Activated B cell treated with CpG ODN at 0.5 μM for 24 hours (primary cell): Measurements from ENCODE around the gene OS9. TPM values are rescaled to one million over a fixed set of nuclear protein-coding genes. Genes with fewer than 3 reads are reported as not detected.
"Not testable (repeated sequence)": the region's sequence is repeated elsewhere in the genome, so short reads cannot be mapped to it uniquely, and the experiment has no call there.

Experiments
- ATAC-seq: fragments of 200-7000 bp; cut with Tn5 transposase; one replicate; pipeline ENCODE4 v1.10.0; 2021; ENCODE audit warnings: low read depth, mild to moderate bottlenecking, moderate library complexity
- CTCF ChIA-PET: fragments of 350-600 bp; sonication (Branson Sonifier 250); formaldehyde crosslinking; loops from one replicate; lab custom pipeline; 2021; ENCODE audit warnings: antibody characterized with exemption; lab: Charles Lee
- POLR2A ChIA-PET: fragments of 350-600 bp; sonication (Branson Sonifier 250); formaldehyde crosslinking; loops from one replicate; lab custom pipeline; 2021; ENCODE audit warnings: antibody characterized with exemption; lab: Charles Lee
- DNase-seq: peaks from one replicate; pipeline ENCODE4 v3.0.0; 2022
- H3K27ac Mint-ChIP-seq: one replicate; pipeline ENCODE4 v1.8.0; 2020; ENCODE audit warnings: mixed read lengths
- H3K27me3 Mint-ChIP-seq: one replicate; pipeline ENCODE4 v1.8.0; 2021; ENCODE audit warnings: mixed read lengths
- H3K36me3 Mint-ChIP-seq: one replicate; pipeline ENCODE4 v1.8.0; 2021; ENCODE audit warnings: low read depth, mixed read lengths
- H3K4me1 Mint-ChIP-seq: one replicate; pipeline ENCODE4 v1.8.0; 2021; ENCODE audit warnings: mixed read lengths
- H3K4me3 Mint-ChIP-seq: one replicate; pipeline ENCODE4 v1.8.0; 2020; ENCODE audit warnings: mild to moderate bottlenecking, mixed read lengths
- H3K9me3 Mint-ChIP-seq: one replicate; pipeline ENCODE4 v1.8.0; 2020; ENCODE audit warnings: mixed read lengths
- intact Hi-C: fragments of 100-400 bp; cut with micrococcal nuclease; formaldehyde crosslinking; loops from one replicate; pipeline ENCODE4 v1.15.1; 2024
- total RNA-seq: library from RNA; stranded (reverse); gene quantifications from 2 replicates; pipeline ENCODE4 v1.2.3, GENCODE V29; 2022
- TF ChIP-seq, protein P1 (sequence below): fragments of 200-600 bp; IDR thresholded peaks from one replicate; pipeline ENCODE4 v1.8.0; 2022; ENCODE audit warnings: antibody characterized with exemption, mild to moderate bottlenecking

The OS9 gene, protein sequence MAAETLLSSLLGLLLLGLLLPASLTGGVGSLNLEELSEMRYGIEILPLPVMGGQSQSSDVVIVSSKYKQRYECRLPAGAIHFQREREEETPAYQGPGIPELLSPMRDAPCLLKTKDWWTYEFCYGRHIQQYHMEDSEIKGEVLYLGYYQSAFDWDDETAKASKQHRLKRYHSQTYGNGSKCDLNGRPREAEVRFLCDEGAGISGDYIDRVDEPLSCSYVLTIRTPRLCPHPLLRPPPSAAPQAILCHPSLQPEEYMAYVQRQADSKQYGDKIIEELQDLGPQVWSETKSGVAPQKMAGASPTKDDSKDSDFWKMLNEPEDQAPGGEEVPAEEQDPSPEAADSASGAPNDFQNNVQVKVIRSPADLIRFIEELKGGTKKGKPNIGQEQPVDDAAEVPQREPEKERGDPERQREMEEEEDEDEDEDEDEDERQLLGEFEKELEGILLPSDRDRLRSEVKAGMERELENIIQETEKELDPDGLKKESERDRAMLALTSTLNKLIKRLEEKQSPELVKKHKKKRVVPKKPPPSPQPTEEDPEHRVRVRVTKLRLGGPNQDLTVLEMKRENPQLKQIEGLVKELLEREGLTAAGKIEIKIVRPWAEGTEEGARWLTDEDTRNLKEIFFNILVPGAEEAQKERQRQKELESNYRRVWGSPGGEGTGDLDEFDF
- 166 TPM in 2 replicates for total RNA-seq

DNA sequence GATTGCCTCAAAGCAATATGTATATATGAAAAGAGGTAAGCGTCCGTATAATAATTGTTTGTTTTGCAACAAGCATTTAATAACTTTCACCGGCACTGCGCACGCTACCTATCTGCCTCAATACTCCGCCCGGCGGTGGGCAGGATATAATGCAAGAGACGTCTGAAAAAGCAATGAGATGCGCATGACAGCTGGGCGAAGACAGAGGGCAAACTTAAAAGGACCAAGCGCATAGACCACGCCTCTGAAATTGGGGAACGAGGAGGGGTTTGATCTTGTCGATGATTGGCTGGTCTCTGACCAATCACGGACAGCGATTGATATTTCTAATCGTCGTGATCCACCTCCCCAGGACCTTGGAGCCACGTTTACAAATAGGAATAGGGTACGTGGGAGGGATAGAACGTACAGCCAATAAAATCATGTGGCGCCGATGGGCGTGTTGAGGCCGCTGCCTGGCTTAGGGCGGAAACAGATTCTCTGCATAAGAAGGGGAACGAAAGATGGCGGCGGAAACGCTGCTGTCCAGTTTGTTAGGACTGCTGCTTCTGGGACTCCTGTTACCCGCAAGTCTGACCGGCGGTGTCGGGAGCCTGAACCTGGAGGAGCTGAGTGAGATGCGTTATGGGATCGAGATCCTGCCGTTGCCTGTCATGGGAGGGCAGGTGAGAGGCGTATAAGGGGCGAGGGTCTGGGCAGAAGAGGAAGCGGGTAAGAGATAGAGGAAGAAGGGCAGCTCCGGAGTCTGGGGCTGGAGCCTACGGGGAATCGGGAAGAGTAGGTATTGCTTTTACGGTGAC is at the start of gene OS9:
OS9 (plus strand) TSS at position 474 of the 800 bp plus-strand sequence; CDS start at position 504, 30 bp downstream.
- ChIA-PET POLR2A (interaction anchor here (0.9 to 1.6 kb wide), 7 partner anchors 14 to 217 kb away, joined by 3 to 6 read pairs (median 4); partner anchors contain the start of genes CDK4, DDIT3 and TSPAN31), CTCF (interaction anchor here (1.4 kb wide), 1 partner anchor 63 kb away, joined by 3 read pairs; no protein-coding TSS in a partner anchor)
- Mint-ChIP-seq H3K36me3 (peaks cover 35% of the 10 kb centered on the region), H3K27me3 (peaks cover 8% of the 10 kb centered on the region), H3K9me3 (no peaks in the 10 kb centered on the region), H3K4me1 (peaks cover 2% of the 10 kb centered on the region), H3K4me3 (no peak within 1 kb of the TSS), H3K27ac (no peak within 1 kb of the TSS)
- DNase-seq (peak; percentile 73), ATAC-seq (peak; percentile 91)
- intact Hi-C loops, result loop anchor here (1.0 to 5.0 kb wide), 8 partner anchors 50 to 263 kb away; partner anchors contain the start of genes B4GALNT1, CDK4, DCTN2 and DDIT3
- TF ChIP-seq, protein P1, sequence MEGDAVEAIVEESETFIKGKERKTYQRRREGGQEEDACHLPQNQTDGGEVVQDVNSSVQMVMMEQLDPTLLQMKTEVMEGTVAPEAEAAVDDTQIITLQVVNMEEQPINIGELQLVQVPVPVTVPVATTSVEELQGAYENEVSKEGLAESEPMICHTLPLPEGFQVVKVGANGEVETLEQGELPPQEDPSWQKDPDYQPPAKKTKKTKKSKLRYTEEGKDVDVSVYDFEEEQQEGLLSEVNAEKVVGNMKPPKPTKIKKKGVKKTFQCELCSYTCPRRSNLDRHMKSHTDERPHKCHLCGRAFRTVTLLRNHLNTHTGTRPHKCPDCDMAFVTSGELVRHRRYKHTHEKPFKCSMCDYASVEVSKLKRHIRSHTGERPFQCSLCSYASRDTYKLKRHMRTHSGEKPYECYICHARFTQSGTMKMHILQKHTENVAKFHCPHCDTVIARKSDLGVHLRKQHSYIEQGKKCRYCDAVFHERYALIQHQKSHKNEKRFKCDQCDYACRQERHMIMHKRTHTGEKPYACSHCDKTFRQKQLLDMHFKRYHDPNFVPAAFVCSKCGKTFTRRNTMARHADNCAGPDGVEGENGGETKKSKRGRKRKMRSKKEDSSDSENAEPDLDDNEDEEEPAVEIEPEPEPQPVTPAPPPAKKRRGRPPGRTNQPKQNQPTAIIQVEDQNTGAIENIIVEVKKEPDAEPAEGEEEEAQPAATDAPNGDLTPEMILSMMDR, result no peak

DNA sequence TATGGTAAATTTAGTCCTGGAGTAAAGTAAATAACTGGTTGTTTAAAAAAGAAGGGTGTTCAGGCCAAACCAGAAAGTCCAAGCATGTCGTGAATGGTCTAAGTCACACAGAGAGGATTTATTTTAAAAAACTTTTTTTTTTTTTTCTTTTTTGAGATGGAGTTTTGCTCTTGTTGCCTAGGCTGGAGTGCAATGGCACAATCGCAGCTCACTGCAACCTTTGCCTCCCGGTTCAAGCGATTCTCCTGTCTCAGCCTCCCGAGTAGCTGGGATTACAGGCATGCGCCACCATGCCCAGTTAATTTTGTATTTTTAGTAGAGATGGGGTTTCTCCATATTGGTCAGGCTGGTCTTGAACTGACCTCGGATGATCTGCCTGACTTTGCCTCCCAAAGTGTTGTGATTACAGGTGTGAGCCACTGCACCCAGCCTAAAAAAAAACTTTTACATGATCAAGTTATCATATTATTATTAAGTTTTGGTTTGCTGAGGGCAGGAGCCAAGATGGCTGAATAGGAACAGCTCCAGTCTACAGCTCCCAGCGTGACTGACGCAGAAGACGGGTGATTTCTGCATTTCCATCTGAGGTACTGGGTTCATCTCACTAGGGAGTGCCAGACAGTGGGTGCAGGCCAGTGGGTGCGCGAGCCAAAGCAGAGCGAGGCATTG is 47.8 kb upstream of the OS9 start:
- H3K36me3 Mint-ChIP-seq, CTCF ChIA-PET, H3K4me3 Mint-ChIP-seq, intact Hi-C loops, ATAC-seq, H3K27me3 Mint-ChIP-seq, POLR2A ChIA-PET, H3K27ac Mint-ChIP-seq, DNase-seq, H3K9me3 Mint-ChIP-seq, H3K4me1 Mint-ChIP-seq: not testable (repeated sequence)

DNA sequence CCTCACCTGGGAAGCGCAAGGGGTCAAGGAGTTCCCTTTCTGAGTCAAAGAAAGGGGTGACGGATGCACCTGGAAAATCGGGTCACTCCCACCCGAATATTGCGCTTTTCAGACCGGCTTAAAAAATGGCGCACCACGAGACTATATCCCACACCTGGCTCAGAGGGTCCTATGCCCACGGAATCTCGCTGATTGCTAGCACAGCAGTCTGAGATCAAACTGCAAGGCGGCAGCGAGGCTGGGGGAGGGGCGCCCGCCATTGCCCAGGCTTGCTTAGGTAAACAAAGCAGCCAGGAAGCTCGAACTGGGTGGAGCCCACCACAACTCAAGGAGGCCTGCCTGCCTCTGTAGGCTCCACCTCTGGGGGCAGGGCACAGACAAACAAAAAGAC is 47.3 kb upstream of the OS9 start:
- H3K4me3 Mint-ChIP-seq, H3K4me1 Mint-ChIP-seq, intact Hi-C loops, POLR2A ChIA-PET, DNase-seq, H3K9me3 Mint-ChIP-seq, ATAC-seq, H3K36me3 Mint-ChIP-seq, H3K27ac Mint-ChIP-seq, CTCF ChIA-PET, H3K27me3 Mint-ChIP-seq: not testable (repeated sequence)

DNA sequence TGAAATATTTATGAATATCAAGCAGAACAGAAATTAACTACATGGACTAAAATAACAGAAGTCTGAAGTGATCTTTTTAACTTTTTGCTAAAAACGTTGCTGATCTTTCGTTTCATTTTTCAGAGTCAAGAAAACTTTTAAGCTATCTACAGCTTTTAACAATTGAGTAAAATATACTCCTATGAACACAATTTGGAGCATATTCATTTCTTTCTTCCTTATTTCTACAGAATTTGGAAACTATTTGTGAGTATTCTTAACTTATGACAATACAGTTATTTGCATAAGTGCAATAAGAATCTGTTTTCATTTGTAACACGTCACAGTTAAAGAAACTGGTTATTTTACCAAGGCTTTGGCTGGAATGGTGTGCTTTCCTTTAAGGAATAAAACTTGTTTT is 39.9 kb upstream of the OS9 start:
- peaks cover 4% of the 10 kb centered on the region for H3K9me3 Mint-ChIP-seq
- no peak for ATAC-seq

DNA sequence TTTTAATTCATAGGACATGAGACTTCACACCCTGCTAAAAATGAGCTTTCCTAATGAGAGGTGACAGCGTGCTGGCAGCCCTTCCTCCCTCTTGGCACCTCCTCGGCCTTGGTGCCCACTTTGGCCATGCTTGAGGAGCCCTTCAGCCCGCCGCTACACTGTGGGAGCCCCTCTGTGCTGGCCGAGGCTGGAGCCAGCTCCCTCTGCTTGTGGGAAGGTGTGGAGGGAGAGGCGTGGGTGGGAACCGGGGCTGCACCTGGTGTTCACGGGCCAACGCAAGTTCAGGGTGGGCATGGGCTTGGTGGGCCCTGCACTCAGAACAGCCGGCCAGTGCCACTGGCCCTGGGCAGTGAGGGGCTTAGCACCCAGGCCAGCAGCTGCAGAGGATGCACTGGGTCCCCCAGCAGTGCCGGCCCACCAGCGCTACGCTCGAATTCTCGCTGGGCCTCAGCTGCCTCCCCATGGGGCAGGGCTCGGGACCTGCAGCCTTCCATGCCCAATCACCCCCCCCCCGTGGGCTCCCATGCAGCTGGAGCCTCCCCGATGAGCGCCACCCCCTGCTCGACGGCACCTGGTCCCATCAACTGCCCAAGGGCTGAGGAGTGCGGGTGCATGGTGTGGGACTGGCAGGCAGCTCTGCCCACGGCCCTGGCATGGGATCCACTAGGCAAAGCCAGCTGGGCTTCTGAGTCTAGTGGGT is 38.2 kb upstream of the OS9 start:
- POLR2A ChIA-PET, result no interaction called here
- TF ChIP-seq, protein P1, result no peak
- H3K27ac Mint-ChIP-seq, result no peak overlapping the region
- H3K4me1 Mint-ChIP-seq, result no peaks in the 10 kb centered on the region
- H3K36me3 Mint-ChIP-seq, result no peaks in the 10 kb centered on the region
- H3K4me3 Mint-ChIP-seq, result no peak overlapping the region
- ATAC-seq (no peak), DNase-seq (no peak)
- CTCF ChIA-PET, result no interaction called here
- peaks cover 10% of the 10 kb centered on the region for H3K27me3 Mint-ChIP-seq
- peaks cover 4% of the 10 kb centered on the region for H3K9me3 Mint-ChIP-seq
- intact Hi-C loops, result no loop called here

More for the DNA sequence above, 39.9 kb upstream of the OS9 start:
- TF ChIP-seq, protein P1, result no peak
- no peaks in the 10 kb centered on the region for H3K4me1 Mint-ChIP-seq
- H3K4me3 Mint-ChIP-seq, result no peak overlapping the region
- DNase-seq, result no peak
- intact Hi-C loops, result no loop called here
- CTCF ChIA-PET, result no interaction called here
- H3K36me3 Mint-ChIP-seq, result no peaks in the 10 kb centered on the region
- H3K27me3 Mint-ChIP-seq, result peaks cover 10% of the 10 kb centered on the region
- H3K27ac Mint-ChIP-seq, result no peak overlapping the region
- POLR2A ChIA-PET, result no interaction called here

DNA sequence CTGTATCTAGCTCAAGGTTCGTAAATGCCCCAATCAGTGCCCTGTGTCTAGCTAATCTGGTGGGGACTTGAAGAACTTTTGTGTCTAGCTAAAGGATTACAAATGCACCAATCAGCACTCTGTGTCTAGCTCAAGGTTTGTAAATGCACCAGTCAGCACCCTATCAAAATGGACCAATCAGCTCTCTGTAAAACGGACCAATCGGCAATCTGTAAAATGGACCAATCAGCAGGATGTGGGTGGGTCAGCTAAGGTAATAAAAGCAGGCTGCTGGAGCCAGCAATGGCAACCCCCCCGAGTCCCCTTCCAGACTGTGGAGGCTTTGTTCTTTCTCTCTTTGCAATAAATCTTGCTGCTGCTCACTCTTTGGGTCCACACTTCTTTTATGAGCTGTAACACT is 37.5 kb upstream of the OS9 start:
- H3K4me3 Mint-ChIP-seq, intact Hi-C loops, H3K4me1 Mint-ChIP-seq, ATAC-seq, H3K9me3 Mint-ChIP-seq, DNase-seq, H3K27ac Mint-ChIP-seq, POLR2A ChIA-PET, CTCF ChIA-PET, H3K27me3 Mint-ChIP-seq, H3K36me3 Mint-ChIP-seq: not testable (repeated sequence)
